ENCODE results near the gene WDR44. TPM values are rescaled to one million over a fixed set of nuclear protein-coding genes. Genes with fewer than 3 reads are reported as not detected.

The WDR44 gene
- total RNA-seq, 6 experiments from 2014 or later: 20.4 to 25.8 (median 22.6) TPM

DNA sequence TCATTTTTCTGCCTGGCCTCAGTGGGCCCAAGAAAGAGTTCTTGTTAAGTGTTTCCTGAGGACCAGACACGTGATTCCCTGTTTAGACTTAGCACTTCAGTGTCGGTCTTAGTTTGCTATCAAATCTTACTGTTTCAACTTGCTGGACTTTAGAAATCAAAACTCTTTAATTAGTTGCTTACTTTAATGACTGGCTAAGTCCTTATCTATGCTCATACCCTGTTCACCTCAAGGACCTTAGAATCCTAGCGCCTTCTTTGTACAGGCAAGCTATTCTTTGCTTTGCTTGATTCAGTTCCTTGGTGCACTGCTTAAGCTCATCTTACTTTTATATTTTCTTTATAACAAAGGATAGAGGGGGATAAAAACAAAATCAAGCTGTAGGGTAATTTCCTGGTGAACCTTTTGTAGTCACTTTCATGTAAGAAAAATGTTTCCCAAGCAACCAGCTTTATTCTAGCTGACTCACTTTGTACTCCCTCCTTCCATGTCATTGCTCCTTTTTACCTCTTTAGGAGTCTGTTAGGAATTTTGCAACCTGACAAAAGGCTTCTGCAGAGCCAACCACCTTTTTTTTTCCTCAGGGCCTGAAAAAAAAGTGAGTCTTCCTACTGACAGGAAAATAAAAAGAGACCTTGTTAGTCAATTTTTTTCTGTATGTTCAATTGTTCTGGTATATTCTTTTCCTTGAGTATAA is 14.7 kb downstream of the WDR44 start:
- Mint-ChIP-seq H3K9me3 (no peaks in the 10 kb centered on the region), H3K36me3 (ENCODE audit: low read depth) (no peaks in the 10 kb centered on the region), H3K4me1 (ENCODE audit: low read depth) (peaks cover 27% of the 10 kb centered on the region), H3K27me3 (ENCODE audit: insufficient read depth) (no peaks in the 10 kb centered on the region), H3K27ac (peak overlapping the region; percentile 75), H3K4me3 (no peak overlapping the region; the same call in 1 of the 2 replicates)
- DNase-seq: no peak
- TF ChIP-seq, protein P1, sequence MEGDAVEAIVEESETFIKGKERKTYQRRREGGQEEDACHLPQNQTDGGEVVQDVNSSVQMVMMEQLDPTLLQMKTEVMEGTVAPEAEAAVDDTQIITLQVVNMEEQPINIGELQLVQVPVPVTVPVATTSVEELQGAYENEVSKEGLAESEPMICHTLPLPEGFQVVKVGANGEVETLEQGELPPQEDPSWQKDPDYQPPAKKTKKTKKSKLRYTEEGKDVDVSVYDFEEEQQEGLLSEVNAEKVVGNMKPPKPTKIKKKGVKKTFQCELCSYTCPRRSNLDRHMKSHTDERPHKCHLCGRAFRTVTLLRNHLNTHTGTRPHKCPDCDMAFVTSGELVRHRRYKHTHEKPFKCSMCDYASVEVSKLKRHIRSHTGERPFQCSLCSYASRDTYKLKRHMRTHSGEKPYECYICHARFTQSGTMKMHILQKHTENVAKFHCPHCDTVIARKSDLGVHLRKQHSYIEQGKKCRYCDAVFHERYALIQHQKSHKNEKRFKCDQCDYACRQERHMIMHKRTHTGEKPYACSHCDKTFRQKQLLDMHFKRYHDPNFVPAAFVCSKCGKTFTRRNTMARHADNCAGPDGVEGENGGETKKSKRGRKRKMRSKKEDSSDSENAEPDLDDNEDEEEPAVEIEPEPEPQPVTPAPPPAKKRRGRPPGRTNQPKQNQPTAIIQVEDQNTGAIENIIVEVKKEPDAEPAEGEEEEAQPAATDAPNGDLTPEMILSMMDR (IDR thresholded peaks at IDR 0.05): no peak

- no peaks in the 10 kb centered on the region for H3K36me3 Mint-ChIP-seq (ENCODE audit: low read depth)
These were observed 18.4 kb downstream of the WDR44 start for GRCh38 chrX:118364261-118364660.

GRCh38 chrX:118367338-118367737 is 21.4 kb downstream of the WDR44 start:
- Mint-ChIP-seq H3K9me3 (no peaks in the 10 kb centered on the region), H3K27me3 (ENCODE audit: insufficient read depth) (no peaks in the 10 kb centered on the region), H3K4me1 (ENCODE audit: low read depth) (peaks cover 19% of the 10 kb centered on the region), H3K36me3 (ENCODE audit: low read depth) (no peaks in the 10 kb centered on the region; the same call in 1 of the 2 replicates), H3K4me3 (no peak overlapping the region), H3K27ac (no peak overlapping the region)
- no peak for DNase-seq
- TF ChIP-seq, protein P1 (IDR thresholded peaks at IDR 0.05): no peak

More at GRCh38 chrX:118364261-118364660, 18.4 kb downstream of the WDR44 start:
- Mint-ChIP-seq H3K9me3 (no peaks in the 10 kb centered on the region), H3K27me3 (ENCODE audit: insufficient read depth) (no peaks in the 10 kb centered on the region), H3K4me3 (no peak overlapping the region), H3K4me1 (ENCODE audit: low read depth) (peaks cover 18% of the 10 kb centered on the region), H3K27ac (no peak overlapping the region)
- DNase-seq: no peak
- TF ChIP-seq, protein P1 (IDR thresholded peaks at IDR 0.05): no peak

DNA sequence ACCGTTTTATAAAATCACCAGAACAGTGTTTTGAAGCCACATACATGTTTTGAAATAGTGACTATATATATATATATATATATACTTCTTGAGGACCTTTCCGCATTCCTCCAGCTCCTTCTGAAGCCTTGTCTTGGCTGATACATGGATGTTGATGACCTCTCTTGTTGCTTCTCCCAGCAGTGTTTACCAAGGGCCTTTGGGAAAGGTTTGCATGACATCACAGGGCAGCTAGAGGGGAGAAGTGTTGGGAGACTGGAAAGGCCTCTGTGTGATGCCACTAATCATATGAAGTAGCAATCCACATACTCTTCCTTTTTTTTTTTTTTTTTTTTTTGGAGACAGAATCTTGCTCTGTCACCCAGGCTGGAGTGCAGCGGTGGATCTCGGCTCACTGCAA is 22.5 kb downstream of the WDR44 start:
- no peak overlapping the region for H3K27ac Mint-ChIP-seq
- no peak overlapping the region for H3K4me3 Mint-ChIP-seq

GRCh38 chrX:118370921-118371624 is 25.2 kb downstream of the WDR44 start:
- Mint-ChIP-seq H3K4me1 (ENCODE audit: low read depth) (peaks cover 30% of the 10 kb centered on the region), H3K36me3 (ENCODE audit: low read depth) (no peaks in the 10 kb centered on the region; the same call in 1 of the 2 replicates), H3K9me3 (no peaks in the 10 kb centered on the region), H3K4me3 (peak overlapping the region; percentile 79), H3K27me3 (ENCODE audit: insufficient read depth) (peaks cover 2% of the 10 kb centered on the region; the same call in 1 of the 2 replicates), H3K27ac (peak overlapping the region; percentile 90)
- TF ChIP-seq, protein P1 (IDR thresholded peaks at IDR 0.05): no peak
- DNase-seq: peak; percentile 49

More for the DNA sequence above, 22.5 kb downstream of the WDR44 start:
- H3K4me1 Mint-ChIP-seq (ENCODE audit: low read depth): peaks cover 28% of the 10 kb centered on the region
- peaks cover 2% of the 10 kb centered on the region; the same call in 1 of the 2 replicates for H3K27me3 Mint-ChIP-seq (ENCODE audit: insufficient read depth)
- H3K36me3 Mint-ChIP-seq (ENCODE audit: low read depth): no peaks in the 10 kb centered on the region; the same call in 1 of the 2 replicates
- H3K9me3 Mint-ChIP-seq: no peaks in the 10 kb centered on the region
- TF ChIP-seq, protein P1 (IDR thresholded peaks at IDR 0.05): no peak
- DNase-seq: no peak

All from HFFc6 (cell line).